Activated CD8-positive, alpha-beta memory T cell treated with anti-CD3 and anti-CD28 coated beads for 36 hours (primary cell): ENCODE results near the gene ZNF608. TPM values are rescaled to one million over a fixed set of nuclear protein-coding genes. Genes with fewer than 3 reads are reported as not detected.

ENCODE experiments used
- CTCF ChIA-PET: fragments of 350-600 bp; sonication (Branson Sonifier 250); formaldehyde crosslinking; loops from one replicate; lab custom pipeline; 2021; ENCODE audit warnings: antibody characterized with exemption; lab: Charles Lee
- POLR2A ChIA-PET: fragments of 350-600 bp; sonication (Branson Sonifier 250); formaldehyde crosslinking; loops from one replicate; lab custom pipeline; 2021; ENCODE audit warnings: antibody characterized with exemption; lab: Charles Lee
- total RNA-seq, 2 experiments: library from RNA; stranded (reverse); gene quantifications; one replicate each; pipeline ENCODE4 v1.2.3, GENCODE V29; 2021

Gene ZNF608
- total RNA-seq, 2 experiments from 2014 or later = not detected

DNA sequence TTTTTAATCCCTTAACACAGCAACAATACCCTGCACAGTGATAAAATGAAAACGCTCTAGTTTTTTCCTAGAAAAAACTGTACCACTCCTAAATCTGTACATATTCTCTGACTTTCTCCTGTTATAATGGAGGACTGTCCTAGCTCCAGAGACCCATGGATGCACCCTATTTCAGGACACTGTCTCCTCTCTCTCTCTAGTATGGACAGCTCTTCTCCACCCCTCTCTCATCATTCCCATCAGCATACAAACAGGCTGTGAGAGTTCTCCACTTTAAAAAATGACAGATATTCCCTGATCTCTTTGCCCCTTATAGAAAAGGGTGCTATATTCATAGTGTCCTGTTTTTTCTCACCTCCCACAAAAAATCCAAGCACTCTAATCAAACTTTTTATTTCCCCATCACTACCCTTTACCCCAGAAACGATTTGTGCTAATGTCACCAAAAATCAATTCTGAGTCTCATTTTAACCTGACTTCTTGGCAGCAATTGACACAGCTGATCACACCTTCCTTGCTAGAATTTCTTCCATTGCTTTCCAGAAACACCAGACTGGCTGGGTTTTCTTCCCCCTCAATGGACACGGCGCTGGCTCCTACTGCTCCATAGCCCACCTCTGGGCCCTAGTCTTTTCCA lies 20.7 kb downstream of the ZNF608 start:
- ChIA-PET CTCF (no interaction called here), POLR2A (no interaction called here)

DNA sequence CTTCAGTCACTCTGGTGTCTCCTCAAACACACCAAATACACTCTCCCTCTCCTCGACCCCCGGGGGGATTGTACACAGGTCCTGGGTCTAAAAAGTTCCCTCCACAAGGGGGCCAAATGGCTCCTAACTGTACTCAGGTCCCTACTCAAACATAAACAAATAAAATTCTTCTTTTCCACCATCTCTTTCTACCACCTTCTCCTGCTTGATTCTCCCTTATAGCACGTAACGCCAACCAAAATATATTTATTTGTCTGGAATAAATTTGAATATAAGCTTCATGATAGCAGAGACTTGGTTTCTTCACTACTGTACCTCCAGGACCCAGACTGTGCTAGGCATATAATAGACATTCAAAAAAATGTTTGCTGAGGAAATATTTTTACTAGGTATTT lies 21.4 kb downstream of the ZNF608 start:
- ChIA-PET POLR2A (no interaction called here), CTCF (no interaction called here)

DNA sequence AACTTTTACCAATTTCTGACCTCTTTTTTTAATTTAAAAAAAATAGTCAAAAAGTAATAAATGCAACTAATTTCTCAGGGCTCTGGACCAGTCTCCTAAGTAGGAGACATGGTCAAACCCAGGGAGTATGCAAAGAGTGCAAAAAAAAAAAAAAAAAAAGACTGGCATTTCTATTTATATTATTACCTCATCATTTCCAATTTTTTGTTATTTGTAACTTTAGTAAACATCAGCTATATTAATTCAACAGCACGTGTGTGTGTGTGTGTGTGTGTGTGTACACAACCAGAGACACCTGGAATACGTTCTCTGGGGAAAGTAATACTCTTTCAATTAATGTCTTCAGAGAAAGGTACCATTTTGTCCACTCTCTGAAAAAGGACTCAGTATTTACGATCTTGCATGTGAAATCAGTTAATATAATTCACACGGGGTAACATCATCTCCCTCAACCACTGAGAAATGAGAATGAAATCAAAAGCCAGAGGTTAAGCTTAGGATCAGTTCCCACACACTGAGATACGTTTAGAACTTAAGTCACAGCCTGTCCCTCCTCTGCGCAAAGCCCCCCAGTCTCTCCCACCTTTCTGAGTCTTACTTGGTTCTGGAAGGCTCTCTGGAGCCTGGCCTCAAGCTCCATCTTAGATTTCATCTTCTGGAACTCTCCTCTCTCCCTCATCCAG lies 21.9 kb downstream of the ZNF608 start:
- POLR2A ChIA-PET = no interaction called here
- CTCF ChIA-PET = no interaction called here

DNA sequence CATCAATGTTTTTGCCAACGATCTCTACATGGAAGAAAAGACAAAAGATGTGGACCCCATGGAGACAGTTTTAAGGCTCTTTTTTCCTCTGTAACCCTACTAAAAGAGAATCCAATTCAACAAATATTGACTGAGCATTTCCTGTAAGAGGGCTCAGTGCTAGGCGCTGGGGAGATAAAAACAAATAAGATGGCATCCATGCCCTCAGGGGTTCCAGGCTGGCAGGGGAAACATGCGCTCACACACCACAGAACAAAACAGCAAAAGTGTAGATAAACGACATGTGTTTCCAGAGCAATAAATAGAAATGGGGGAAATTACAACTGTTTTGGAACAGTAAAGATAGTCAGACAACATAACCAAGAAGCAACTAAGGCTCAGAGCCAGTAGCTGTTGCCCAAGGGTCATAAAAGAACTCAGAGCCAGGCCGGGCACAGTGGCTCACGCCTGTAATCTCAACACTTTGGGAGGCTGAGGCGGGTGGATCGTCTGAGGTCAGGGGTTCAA lies 25.2 kb downstream of the ZNF608 start:
- POLR2A ChIA-PET = no interaction called here
- CTCF ChIA-PET = no interaction called here

DNA sequence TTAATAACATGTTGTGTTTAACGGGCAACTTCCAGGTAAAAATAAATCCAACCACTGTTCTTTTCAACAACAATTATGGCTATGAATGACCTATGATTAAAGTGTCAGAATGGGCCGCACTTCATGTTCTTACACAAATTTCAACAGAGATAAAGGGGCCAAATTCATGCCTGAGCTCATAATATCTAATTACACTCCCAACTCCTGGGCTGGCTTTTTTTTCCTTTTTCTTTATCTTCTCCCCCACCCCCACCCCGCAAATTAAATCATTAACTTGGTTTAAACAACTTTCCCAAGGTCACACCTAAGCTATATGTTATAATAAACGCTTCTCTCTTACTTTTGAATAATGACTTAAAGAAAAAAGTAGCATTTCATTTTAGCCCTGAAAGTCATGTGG lies 25.8 kb downstream of the ZNF608 start:
- CTCF ChIA-PET = no interaction called here

DNA sequence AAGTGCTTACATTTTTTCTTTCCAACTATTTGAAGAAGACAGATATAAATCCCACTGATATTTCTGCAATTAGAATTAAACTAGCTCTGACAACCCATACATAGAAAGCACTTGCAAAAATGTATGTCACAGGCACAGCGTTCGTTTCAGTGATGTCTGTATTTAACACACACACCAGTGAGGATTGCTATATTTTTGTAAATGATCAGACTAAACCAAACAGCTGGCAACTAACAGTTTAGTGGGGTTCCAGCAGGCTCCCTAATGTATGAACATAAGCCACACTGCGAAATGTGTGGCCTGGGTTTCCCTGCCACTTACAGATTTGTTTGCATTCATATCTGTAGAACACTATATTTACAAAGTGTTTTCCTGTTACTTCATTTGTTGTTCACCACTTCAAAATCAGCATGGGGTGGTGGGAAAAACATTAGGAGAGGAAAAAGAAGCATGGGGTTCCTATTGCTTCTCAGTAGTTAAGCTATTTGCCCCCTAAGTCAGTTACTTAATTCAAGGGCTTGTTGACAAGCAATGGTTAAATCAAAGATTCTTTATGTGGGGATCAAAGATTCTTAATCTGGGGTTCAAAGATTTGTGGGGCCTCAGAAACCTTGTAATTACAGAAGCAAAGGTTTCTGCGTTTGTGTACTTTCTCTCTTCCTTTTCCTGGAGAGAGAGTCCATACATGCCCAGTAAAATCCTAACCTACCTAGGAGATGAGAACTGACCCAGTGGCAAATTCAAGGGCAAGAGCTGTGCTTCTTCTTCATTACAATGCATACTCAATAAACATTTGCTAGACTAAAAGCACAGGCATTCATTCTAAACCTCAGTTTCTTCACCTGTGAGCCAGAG lies 27.1 kb downstream of the ZNF608 start:
- CTCF ChIA-PET = no interaction called here

More for the DNA sequence above, 25.8 kb downstream of the ZNF608 start:
- POLR2A ChIA-PET = no interaction called here

DNA sequence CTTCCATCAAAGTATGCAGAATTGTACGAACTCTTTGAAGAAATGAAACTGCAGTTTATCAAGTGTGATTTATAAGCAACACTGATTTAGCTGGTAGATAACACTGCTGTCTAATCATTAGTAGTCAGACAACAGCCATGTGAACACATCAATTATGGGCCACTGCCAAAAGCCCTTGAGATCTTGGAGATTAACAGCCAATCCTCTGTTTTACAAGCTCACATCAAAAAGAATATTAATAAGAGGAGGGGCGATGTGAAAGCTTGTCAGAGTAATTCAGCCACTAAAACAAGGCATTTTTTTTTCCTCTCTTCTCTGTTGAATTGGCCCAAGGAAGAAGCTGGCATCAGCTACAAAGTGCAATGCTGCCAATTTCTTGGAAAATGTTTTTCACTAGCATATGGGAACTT lies 28.1 kb downstream of the ZNF608 start:
- ChIA-PET POLR2A (no interaction called here), CTCF (no interaction called here)

More for the DNA sequence above, 27.1 kb downstream of the ZNF608 start:
- POLR2A ChIA-PET = no interaction called here

DNA sequence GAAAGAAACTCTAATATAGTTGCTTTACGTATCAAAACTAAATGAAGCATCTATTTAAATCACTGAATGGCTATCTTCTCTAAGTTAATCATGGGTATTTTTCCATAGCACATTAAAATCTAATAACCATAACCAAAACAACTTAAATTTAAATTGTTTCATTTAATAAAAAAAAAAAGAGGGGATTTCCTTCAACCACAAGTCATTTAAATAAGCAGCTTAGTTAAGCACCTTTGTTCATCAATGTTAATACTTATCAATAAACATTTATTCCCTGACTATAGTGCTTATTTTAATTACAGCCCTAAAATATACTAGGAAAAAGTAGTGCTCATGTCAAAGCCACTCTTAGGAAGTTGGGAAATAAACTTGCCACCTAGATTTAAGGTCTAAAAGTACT lies 30.3 kb downstream of the ZNF608 start:
- CTCF ChIA-PET = no interaction called here
- POLR2A ChIA-PET = no interaction called here

DNA sequence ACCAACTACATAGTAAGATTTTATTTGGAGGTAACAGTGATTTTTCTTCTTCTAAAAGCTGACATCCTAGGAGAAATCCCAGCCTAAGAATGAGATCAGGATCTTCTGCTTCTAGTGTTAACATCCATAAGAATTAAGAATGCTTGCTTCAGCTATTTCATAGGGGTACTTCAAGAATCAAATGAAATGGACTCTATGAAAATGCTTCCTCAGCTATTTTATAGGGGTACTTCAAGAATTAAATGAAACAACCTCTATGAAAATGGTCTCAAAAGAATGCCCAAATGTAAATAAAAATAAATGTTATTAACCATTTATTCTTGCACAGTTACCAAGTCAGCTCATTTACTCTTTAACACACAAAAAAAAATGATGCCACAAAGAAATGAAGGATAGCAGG lies 31.5 kb downstream of the ZNF608 start:
- POLR2A ChIA-PET = no interaction called here
- CTCF ChIA-PET = no interaction called here

DNA sequence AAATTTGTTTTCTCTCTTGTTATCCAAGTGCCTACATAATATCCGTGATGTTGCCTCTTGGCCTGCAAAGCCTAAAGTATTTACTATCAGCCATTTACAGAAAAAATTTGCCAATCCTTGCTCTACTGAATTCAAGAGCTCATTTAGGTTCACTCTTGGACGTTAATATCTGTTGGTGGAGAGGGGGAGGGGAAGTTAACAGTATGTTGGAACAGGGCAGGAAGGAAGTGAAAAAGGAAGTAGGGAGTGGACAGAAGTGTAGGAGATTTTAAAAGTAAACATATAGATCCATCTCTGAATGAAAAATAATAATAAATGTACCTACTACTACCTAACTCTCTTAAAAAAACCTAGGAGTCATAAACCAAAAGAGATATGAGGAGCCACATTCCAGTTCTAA lies 32.8 kb downstream of the ZNF608 start:
- CTCF ChIA-PET = no interaction called here
- POLR2A ChIA-PET = no interaction called here

DNA sequence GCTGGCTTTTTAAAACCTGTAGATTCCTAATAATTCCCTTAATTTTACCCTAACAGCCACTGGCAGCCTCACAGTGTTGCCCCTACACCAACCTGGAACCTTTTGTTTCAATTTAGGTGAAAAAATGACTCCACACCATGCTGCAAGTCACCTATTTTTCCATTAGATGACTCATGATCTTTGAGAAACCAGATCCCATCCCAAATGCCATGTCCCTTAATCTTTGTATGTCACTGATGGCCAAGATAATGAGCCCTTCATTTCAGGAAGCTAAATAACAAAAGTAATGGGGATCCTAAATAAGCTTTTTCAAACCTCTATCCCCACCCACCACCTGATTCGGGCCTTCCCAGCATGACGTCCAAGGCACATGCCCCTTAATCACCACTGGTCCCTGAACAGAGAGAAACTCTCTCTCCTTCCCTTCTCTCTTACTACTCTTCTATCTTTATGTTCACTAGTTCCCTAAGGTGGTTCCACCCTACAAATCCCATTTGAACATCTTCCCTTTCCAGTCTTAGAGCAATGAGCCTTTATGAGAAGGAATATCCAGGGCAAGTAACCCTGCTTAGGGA lies 33.6 kb downstream of the ZNF608 start:
- CTCF ChIA-PET = no interaction called here
- POLR2A ChIA-PET = no interaction called here

DNA sequence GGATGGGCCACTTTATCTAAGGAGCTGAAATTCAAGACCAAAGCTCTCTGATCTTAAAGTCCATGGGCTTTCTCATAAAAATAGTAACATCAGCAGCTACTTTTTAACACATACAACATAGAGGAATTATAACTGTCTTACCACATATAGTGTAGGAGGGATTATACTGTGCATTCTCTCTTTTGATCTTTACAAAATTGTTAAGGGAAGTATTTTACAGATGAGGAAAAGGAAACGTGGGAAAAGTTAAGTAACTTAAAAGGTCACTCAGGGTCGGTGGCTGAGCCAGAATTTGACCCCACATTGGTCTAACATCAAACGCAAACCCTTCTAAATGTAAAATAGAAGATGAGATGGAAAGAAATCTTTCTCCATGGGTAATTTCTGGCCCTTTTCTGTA lies 38.4 kb downstream of the ZNF608 start:
- CTCF ChIA-PET = no interaction called here
- POLR2A ChIA-PET = no interaction called here

DNA sequence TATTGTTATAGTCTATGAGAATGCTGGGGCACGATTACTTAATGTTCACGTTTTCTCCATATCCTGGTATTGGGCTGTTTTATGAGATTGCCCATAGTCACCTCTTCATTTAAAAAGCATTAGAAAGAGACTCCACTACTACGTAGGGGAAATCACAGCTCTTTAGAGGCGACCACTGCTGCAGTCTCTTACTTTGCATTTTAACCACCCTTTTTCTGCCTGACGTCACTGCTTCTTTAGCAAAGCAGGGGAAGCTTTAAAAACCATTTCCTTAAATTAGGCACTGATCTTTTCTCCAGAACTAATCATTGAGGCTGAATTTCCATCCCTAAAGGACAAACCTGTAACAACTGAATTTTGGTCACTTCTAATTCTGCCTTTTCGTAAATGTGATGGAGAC lies 38.9 kb downstream of the ZNF608 start:
- ChIA-PET CTCF (no interaction called here), POLR2A (no interaction called here)

DNA sequence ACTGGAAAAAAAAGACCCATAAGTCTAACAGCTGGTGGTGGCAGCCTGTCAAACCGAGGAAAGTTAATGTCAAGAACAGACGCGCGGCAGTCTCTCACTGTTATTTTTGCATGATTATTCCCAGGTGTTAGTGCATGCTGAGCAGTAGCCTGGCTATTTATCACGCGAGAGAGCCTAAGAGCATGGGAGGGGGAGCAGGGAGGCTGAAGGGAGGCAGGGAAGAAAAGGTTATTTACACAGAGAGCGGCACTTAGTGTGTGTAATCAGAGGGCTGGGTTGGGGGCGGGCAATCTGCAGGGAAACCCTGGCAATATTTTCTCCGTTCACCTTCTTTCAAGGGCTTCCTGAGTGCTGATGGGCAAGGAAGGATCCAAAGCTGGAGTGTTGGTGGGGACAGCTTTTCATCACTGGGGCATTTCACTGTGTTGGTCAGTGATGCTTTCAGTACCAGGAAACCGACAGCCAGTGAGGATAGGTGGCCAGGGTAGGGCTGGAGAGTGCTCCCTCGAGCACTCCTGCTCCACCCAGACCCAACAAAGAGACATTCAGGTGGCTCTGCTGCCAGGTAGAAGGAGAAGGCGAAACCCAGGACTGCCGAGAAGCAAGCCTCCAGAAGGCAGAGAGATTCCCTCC lies 39.6 kb downstream of the ZNF608 start:
- POLR2A ChIA-PET = no interaction called here
- CTCF ChIA-PET = no interaction called here

DNA sequence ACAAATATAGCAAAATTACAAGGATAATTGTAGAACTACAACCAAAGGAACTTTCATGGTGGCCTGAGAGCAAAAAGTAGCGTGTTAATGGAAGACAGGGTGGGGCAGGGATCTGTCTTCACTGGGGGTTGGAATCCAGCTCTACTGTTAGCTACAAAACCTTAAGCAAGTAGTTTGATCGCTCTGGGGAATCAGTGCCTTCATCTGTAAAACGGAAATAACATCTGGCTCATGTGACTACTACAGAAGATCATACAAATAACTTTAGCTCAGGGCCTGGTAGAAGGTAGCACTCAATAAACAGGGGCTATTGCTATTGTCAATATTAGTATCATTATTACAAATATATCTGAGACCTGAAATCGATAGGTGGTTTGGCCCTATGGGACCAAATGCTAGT lies 40.4 kb downstream of the ZNF608 start:
- CTCF ChIA-PET = no interaction called here
- POLR2A ChIA-PET = no interaction called here

DNA sequence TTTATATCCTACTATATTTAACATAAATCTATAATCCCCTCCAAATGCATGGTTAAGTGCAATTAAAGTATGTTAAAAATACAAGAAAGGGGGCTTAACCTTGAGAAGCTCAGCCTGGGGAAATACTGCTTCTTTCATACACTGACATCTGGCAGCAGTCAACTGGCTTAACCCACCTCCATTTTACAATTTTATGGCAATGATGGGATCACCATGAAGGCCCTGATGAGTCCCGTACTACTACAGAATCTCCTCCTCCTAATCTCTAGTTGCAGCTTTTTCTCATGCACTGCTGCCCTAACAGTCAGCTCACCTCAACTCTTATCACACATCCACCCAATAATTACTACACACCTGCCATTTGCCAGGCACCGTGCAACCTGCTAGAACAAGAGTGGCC lies 40.9 kb downstream of the ZNF608 start:
- CTCF ChIA-PET = no interaction called here
- POLR2A ChIA-PET = no interaction called here

DNA sequence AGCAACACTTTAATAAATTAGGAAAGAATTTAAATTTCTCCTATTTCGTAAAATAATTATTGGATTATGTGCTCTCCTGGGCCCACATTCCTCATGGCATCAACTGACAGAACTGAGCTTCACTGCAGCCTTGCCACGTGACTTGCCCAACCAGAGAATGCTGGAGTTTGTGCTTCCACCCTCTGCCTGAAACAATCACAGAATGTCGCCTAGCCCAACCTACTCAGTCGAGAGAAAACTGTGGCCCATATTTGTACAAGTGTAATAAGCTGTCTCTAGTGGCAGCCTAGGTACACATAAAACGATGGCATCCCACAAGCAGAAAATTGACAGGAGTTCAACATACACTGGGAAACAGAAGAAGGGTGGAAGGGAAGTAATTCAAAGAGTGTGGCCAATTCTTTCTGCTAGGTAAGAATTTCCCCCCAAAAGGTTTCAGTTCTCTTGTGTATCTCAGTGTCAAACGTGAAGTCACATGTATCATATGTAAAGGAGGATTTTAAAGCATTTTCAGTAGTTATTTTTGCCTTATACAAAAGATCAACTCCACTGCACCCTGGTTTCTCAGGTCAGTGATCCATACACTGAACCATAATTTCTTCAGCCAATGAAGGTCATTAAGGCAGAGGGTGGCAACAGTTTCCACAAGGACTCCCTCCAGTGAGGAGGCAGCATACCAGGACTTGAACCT lies 41.7 kb downstream of the ZNF608 start:
- CTCF ChIA-PET = no interaction called here

DNA sequence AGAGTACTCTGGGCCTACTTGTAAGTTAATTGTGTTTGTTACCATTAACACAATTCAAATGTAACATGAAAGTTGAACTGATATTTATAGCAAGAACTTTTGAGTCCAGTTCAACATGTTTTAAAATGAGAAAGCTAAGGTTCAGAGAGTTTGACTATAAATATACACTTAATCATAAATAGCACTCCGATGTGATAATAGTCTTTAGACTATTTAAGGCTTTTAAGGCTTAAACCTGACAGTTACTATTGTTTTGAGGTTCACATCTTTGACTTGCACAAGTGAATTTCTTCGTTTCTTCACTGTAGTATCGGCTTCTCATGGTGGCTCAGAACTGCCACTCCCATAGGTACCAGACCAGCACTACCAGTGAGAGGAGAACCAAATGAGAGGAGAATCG lies 42.4 kb downstream of the ZNF608 start:
- ChIA-PET CTCF (no interaction called here), POLR2A (no interaction called here)

More for the DNA sequence above, 41.7 kb downstream of the ZNF608 start:
- POLR2A ChIA-PET = no interaction called here

DNA sequence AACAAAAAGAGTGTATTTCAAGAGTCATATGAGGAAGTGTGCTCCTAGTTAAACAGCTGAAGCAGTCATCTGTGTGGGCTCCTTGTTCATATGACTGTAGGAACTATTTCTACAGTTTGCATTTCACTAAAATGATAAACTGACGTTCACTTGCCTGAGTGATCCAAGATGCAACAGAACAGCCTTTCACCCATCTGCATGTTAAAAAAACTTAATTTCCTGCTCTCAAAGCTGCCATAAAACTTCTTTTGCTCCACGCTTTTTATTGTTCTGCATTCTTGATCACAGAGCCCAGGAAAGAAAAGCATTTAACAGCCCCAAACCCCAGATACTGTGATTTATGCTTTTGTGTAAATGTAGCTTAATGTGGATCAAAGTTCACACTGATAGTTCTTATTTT lies 43.9 kb downstream of the ZNF608 start:
- POLR2A ChIA-PET = no interaction called here
- CTCF ChIA-PET = no interaction called here
